HG03469 (cell line): Measurements from ENCODE around the gene ARHGAP8.
"Not testable (repeated sequence)": the region's sequence is repeated elsewhere in the genome, so short reads cannot be mapped to it uniquely, and the experiment has no call there.

Experiments
- ATAC-seq: cut with Tn5 transposase; IDR thresholded peaks from one replicate; pipeline ENCODE4 v1.9.1; 2021; ENCODE audit warnings: mild to moderate bottlenecking, moderate library complexity, moderate number of reproducible peaks; ENCODE audit not compliant: unreplicated experiment

ARHGAP8 gene

GRCh38 chr22:44848791-44849420, 96.5 kb downstream of the ARHGAP8 start:
- no peak for ATAC-seq

GRCh38 chr22:44850946-44851345, 98.6 kb downstream of the ARHGAP8 start:
- ATAC-seq: no peak

- not testable (repeated sequence) for ATAC-seq
Measured at GRCh38 chr22:44854641-44855040, 102.3 kb downstream of the ARHGAP8 start.

- no peak for ATAC-seq
Measured at GRCh38 chr22:44855855-44856254, 103.5 kb downstream of the ARHGAP8 start.

- ATAC-seq: not testable (repeated sequence)
Measured at GRCh38 chr22:44858819-44859218, 106.4 kb downstream of the ARHGAP8 start.

GRCh38 chr22:44859641-44860040, 107.3 kb downstream of the ARHGAP8 start:
- ATAC-seq: no peak

- no peak for ATAC-seq
Measured at GRCh38 chr22:44860311-44860710, 107.9 kb downstream of the ARHGAP8 start.

GRCh38 chr22:44861245-44861644, 108.9 kb downstream of the ARHGAP8 start:
- no peak for ATAC-seq

GRCh38 chr22:44862281-44862680, 109.9 kb downstream of the ARHGAP8 start:
- no peak for ATAC-seq

- ATAC-seq: no peak
Measured at GRCh38 chr22:44862981-44863860, 110.8 kb downstream of the ARHGAP8 start.

GRCh38 chr22:44865193-44866057, 113.0 kb downstream of the ARHGAP8 start:
- no peak for ATAC-seq

- ATAC-seq: no peak
Measured at GRCh38 chr22:44869196-44869595, 116.8 kb downstream of the ARHGAP8 start.

- ATAC-seq: no peak
Measured at GRCh38 chr22:44870021-44870420, 117.6 kb downstream of the ARHGAP8 start.

- no peak for ATAC-seq
Measured at GRCh38 chr22:44871782-44872181, 119.4 kb downstream of the ARHGAP8 start.

GRCh38 chr22:44876921-44877320, 124.5 kb downstream of the ARHGAP8 start:
- ATAC-seq: no peak

- no peak for ATAC-seq
Measured at GRCh38 chr22:44878483-44879300, 126.3 kb downstream of the ARHGAP8 start.

- ATAC-seq: no peak
Measured at GRCh38 chr22:44879301-44879680, 126.9 kb downstream of the ARHGAP8 start.

- ATAC-seq: no peak
Measured at GRCh38 chr22:44880610-44881290, 128.4 kb downstream of the ARHGAP8 start.

- ATAC-seq: no peak
Measured at GRCh38 chr22:44881624-44882023, 129.2 kb downstream of the ARHGAP8 start.
